CD4-positive, alpha-beta T cell treated with Interleukin-15 for 4 hours (primary cell): ENCODE measurements around the gene CST1.
"Not testable (repeated sequence)": the region's sequence is repeated elsewhere in the genome, so short reads cannot be mapped to it uniquely, and the experiment has no call there.

Source experiments
- DNase-seq: peaks from one replicate; pipeline ENCODE4 v3.0.0-alpha.2; 2020; ENCODE audit warnings: low spot score

The CST1 gene, protein sequence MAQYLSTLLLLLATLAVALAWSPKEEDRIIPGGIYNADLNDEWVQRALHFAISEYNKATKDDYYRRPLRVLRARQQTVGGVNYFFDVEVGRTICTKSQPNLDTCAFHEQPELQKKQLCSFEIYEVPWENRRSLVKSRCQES

DNA sequence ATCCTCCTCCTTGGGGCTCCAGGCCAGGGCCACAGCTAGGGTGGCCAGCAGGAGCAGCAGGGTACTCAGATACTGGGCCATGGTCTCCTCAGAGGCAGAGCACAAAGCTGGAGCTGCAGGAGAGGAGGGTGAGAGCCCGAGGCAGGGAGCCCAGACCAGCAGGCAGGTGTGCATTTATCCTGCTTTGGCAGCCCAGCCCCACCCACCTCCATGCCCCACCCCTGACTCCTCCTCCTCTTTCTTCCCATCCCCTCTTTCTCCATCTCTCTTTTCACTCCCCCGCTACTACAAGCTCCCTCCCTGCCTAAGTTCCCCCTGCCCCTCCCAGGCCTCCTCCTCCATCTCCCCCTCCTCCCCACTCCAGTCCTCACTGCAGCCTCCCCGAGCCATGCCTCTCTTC, at the start of gene CST1:
Gene CST1, minus strand, starts transcription at position 150 of the 400 bp plus-strand sequence. Its CDS starts 69 bp downstream, at position 81.
- DNase-seq: not testable (repeated sequence)

DNA sequence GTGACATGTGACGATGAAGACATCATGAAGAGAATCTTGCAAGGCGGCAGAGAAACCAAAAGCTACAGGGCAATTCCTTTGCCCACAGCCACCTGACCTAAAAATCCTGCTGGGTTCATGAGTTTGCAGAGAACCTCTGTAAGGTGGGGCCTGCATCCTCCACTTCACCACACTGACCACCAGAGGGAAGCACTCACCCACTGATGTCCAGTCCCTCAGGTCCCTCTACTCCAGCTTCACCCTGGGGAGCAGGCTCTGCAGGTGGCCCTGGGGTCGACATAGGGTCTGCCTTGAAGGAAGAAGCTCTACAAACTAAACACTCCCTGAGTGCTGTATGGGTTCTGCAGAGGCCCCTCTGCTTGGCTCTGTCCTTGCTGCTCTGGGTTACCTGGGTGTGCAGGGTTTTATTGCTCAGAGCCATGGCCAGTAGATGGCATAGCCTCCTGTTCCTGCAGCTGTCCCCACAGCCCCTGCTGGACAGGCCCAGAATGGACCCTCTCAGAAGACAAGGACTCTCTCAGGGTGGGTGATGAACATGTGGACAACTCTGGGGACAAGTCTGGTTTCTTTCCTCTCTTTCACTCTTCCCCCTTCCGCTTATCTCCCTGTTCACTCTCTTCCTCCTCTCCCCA, 48.6 kb upstream of the CST1 start:
- not testable (repeated sequence) for DNase-seq

DNA sequence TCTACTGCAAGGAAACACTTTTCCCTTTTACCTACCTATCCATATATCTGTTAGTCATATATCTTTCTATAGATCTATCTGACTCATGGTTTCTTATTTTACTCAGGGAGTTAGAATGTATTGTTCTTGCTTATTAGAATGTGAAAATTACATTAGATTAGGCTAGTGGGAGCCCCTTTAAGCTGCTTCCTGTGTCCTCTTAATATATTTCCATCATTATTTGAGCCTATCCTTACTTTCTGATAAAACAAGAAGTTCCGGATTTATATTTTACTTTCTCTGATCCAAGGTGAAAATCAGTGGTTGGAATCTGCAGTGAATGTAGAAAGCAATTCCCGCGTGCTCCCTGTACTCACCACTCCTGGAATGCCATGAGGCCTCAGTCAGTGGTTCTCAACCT, 44.8 kb upstream of the CST1 start:
- no peak for DNase-seq

DNA sequence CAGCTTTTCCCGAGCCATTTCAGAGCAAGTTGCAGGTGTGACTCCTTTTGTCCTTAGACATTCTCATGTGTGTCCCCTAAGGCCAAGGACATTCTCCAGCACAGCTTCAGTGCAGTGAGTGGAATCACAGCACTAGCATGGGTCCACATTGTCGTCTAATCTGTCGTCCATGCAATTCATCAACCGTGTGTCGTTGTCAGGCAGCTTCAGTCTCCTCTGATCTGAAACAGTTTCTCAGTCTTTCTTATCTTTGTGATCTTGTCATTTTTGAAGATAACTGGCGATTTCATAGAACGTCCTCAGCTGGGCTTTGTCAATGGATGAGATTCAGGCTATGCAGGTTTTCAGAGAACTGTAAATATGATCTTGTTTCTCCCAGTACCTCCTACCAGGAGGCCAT, 44.1 kb upstream of the CST1 start:
- DNase-seq: no peak

DNA sequence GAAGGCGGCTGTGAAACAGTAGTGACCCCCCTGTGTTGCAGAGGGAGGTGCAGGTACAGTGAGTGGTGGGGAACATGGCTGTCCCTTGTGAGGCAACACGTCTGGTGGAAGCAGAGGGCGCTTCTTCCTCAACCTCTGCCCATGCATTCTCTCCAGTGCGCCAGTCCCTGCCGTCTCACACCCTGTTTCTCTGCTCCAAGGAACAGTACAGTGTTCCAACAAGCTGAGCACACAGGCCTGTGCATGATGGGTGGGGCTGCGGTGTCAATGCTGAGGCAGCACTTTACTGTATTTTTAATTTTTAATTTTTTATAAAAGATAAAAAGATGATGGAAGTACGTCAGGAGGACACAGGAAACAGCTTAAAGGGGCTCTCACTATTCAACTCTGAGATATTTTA, 43.3 kb upstream of the CST1 start:
- no peak for DNase-seq

DNA sequence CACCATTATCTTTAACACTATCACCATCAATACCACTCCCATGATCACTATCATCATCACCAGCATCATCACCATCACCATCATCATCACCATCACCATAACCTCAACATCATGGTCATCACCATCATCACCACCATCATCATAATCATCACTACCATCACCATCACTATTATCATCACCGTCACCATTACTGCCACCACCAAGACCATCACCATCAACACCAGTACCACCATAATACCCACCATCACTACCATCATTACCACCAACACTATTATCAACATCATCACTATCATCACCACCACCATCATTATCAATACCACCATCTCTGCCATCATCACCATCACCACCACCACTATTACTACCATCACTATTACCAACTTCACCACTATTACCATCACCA, 32.7 kb upstream of the CST1 start:
- DNase-seq: no peak

DNA sequence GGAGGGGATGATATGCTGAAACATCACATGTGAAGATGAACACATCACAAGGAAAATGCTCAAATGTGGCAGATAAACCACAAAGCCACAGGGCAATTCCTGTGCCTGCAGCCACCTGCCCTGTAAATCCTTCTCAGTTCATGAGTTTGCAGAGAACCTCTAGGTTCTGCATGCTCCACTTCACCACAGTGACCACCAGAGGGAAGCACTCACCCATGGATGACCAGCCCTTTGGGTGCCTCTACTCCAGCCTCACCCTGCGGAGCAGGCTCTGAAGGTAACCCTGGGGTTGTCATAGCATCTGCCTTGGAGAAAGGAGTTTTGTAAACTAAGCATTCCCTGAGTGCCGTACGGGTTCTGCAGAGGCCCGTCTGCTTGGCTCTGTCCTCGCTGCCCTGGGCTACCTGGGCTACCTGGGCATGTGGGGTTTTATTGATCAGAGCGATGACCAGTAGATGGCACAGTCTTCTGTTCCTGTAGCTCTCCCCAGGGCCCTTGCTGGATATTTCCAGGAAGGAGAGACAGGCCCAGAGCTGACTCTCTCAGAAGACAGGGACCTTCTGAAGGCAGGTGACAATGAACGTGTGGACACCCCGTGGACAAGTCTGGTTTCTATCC, 31.7 kb upstream of the CST1 start:
- DNase-seq: no peak

DNA sequence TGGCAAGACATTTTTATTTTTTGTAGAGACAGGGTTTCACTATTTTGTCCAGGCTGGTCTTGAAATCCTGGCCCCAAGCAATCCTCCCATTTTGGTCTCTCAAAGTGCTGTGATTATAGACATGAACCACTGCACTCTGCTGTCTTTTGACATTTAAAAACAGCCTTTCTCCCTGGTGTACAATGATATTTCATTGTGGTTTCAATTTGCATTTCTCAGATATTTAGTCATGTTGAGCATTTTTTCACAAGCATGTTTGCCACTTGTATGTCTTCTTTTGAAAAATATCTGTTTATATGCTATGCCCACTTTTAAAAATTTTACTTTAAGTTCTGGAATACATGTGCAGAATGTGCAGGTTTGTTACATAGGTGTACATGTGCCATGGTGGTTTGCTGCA, 27.9 kb upstream of the CST1 start:
- not testable (repeated sequence) for DNase-seq

DNA sequence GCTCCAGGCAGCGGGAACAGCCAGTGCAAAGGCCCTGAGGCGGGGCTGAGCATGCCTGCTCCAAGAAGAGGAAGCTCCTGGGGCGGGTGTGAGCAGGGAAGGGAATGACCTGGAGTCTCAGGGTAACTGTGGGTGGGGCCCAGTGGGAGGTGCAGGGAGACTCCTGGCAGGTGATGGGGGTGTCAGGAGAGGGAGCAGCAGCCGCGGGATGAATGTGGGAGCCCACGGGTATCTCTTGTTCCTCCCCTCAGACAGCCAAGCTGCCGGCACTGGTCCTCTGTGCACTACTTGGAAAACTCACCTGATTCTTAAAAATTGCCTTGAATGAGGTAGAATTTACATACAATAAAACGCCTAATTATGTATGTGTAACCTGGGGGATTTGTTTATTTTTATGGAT, 26.6 kb upstream of the CST1 start:
- DNase-seq: not testable (repeated sequence)

DNA sequence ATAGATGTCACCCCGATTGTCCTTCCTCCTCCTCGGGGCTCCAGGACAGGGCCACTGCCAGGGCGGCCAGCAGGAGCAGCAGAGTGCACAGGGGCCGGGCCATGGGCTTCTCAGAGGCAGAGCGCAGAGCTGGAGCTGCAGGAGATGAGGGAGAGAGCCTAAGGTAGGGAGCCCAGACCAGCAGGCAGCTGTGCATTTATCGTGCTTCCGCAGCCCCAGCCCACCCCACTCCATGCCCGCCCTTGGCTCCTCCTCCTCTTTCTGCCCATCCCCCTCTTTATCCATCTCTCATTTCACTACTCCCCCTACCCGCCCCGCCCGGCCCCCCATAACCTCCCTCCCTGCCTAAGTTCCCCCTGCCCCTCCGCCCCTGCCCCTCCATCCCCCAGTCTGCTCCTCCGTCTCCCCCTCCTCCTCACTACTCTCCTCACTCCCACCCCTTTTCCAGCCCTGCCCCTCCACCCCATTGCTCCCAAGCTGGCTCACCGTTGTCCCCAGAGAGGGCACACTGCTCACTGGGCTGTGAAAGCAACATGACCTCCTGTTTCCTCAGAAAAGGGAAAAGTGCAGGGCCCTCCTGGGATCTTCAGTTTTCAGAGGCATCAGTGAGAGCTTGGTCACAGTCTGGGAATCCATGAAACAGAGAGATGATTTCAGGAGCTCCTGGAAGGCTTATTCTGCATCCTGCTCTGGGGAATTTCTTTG, 25.5 kb upstream of the CST1 start:
- no peak for DNase-seq

DNA sequence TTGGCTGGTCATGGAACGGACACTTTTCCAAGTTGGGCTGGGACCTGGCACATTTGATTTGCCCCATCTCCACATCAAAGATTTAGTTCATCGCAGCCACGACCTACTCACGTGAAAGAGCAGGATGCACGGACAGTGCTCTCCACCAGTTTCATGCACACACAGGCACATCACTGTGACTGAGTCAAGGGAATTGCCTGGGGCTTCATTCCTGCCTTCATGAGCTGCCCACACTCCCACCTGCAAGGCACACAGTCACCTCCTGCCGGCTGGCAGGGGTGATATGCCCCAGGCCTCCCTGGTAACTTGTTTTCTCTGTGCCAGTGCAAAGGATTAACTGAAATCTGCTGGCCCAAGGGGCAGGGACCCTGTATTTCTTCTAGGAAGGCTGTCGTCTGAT, 23.3 kb upstream of the CST1 start:
- no peak for DNase-seq

DNA sequence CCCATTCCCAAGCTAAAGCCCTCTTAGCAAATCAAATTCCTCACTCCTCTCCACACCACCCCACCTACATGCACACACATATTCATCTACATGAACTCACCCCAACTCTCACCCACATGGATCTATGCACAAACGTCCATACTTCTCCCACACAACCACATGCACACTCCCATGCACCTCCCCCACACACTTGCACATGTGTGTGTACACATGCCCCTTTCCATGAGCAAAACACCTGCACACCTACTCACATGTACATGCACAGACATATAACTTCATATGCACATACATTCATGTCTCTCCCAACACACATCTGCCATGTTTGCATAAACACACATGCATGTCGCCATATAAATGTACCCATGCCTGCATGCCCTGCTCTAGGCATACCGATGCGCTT, 22.8 kb upstream of the CST1 start:
- DNase-seq: no peak

DNA sequence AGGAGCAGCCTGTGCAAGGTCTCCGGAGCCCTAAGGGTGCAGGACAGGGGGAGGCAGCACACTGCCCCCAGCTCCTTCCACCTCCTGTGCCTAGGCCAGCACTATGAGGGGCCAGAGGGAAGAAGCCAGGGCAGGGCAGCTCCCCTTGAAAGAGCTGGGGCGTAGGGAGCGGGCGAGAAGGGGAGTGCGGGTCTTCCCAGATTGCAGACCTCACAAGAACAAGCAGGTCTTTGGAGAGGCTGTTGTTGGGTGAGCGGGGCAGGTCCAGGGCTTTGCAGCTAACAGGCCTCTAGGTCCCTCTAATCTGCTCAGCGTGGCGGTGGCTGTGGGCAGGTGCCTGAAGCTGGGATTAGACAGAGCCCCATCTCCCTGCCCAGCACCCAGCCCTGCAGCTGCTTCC, 22.4 kb upstream of the CST1 start:
- no peak for DNase-seq

DNA sequence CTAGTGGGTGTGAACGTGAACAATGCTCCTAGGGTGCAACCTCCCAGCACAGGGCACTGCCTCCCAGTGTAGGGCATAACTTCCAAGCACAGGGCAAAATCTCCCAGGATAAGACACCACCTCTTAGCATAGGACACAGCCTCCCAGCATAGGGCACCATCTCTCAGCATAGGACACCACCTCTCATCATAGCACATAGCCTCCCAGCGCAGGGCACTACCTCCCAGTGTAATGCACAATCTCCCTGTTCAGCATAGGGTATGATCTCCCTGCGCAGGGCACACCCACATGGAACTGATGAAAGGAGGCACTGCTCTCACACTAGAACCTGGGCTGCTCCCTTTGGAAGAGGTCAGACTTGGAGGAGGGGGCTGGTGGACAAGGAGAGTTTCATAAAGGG, 21.3 kb upstream of the CST1 start:
- no peak for DNase-seq

DNA sequence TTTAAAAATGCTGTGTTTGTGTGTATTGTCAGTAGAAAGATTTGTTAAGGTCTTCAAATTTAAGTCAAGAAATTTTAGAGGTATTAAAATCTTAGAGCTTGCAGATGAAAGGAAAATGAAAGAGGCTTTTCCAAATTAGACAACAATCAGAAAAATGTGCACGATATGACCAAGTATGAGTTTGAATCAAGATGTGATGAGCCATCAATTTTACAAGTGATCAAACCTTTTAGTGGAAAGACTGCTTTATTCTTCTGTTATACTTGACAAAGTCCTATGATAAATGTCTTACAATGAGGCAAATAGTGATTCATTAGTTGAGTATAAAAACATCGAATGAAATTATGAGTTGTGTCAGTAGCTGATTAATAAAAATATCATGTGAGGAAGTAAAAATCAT, 19.6 kb upstream of the CST1 start:
- no peak for DNase-seq

DNA sequence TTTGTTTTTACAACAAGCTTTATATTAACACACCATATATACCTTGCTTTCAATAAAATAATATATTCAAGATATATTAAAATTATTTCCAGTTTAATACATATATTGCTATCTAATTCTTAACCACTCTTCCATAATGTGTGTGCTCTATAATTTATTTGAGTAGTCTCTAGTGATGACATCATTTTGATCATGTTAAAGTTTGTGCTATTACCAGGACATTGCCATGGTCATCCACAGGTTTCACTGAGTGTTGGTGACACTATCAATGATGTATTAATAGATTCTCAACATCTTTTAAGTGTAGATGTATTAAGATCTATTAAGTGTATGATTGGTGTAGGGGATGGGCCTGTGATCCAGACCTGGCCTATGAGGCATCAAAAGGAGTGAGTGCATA, 17.8 kb upstream of the CST1 start:
- DNase-seq: not testable (repeated sequence)

DNA sequence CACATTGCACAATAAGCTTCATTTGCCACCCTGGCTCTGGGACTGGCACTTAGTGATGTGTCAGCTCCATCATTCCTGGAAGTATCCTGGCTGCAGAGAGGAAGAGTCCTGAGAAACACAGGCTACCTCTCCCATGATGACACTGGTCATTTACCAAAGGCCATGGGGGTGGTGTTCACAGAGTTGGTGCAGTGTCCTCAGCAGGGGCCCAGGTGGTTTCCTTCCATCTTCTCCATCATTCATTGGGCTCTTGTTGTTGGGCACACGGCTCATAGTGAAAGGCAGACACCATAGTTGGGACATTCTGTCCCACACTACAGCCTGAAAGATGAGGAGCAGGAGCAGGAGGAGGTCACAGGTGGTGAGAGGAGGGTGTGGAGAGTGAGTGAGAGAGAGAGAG, 15.8 kb upstream of the CST1 start:
- no peak for DNase-seq

DNA sequence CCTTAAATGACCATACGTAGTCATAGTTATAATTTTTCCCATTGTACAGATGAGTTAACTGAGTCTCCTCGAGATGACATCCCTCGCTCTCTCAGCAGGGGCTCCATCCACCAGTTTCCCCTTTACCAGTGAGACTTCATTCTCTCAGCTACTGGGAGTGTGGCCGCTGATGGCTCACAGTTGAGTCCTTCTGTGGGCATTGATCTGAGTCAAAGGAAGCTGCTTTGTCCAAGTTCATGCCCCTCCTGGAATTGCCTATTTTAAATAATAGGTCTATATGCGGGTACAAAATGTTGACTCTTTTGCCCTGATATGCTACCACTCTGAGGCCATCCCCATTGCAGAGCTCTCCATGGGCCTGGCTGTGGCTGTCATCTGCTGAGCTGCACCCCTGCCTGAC, 14.8 kb upstream of the CST1 start:
- DNase-seq: no peak

DNA sequence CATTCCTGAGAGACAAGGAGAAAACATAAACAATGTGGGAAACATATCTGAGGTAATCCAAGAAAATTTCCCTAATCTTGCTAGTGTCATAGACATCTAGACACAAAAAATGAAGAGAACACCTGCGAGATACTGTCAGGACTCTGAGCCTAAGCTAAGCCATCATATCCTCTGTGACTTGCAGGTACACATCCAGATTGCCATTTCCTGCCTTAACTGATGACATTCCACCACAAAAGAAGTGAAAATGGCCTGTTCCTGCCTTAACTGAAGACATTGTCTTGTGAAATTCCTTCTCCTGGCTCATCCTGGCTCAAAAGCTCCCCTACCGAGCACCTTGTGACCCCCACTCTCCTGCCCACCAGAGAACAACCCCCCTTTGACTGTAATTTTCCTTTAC, 13.9 kb upstream of the CST1 start:
- not testable (repeated sequence) for DNase-seq

DNA sequence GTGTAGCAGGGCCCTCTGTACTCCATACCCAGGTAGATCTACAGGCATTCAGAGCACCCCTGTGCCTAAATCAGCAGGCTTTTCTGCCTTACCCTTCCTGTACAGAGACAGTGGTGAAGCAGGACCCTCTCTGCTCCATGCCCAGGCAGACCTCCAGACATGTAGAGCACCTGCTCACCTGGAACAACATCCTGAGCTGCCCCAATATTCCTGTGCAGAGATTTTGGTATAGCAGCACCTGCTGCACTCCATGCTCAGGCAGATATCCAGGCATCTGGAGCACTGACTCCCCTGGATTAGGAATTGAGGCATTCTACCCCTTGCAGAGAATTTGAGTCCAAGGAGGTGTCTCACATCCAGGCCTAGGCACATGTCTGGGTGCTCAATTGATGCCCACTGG, 12.6 kb upstream of the CST1 start:
- DNase-seq: no peak

DNA sequence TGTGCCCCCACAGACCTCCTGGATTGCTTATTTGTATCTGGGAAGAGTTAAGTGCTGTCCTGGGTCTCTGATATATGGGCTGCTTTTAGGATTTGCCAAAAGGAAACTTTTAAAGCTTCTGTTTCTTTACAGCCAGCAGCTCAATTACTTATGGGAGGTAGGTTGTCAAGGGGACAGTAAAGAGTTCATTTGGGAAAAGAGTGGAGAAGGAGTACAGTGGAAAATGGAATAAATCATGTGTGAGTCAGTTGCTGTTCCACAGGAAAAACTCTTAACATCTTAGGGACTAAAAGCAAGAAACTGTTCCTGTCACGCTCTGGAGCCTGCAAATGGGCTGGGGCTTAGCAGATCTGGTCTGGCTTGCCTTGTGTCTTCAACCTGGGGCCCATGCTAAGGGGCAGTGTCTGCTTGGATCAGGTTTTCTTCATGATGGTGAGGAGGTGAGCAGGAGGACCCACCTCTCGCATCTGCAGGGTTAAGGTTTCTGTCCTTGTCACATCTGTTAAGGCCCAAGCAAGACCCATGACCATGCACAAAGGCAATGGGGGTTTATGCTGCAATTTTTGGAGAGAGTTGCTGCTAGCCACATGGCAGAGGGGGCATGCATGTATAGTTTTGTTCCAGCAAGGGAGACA, 8.7 kb upstream of the CST1 start:
- DNase-seq: no peak

DNA sequence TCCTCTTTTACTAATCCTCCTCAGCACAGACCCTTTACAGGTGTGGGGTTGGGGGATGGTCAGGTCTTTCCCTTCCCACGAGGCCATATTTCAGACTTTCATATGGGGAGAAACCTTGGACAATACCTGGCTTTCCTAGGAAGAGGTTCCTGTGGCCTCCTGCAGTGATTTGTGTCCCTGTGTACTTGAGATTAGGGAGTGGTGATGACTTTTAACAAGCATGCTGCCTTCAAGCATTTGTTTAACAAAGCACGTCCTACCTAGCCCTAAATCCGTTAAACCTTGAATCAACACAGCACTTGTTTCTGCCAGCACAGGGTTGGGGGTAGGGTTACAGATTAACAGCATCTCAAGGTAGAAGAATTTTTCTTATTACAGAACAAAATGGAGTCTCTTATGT, 6.1 kb upstream of the CST1 start:
- DNase-seq: not testable (repeated sequence)

DNA sequence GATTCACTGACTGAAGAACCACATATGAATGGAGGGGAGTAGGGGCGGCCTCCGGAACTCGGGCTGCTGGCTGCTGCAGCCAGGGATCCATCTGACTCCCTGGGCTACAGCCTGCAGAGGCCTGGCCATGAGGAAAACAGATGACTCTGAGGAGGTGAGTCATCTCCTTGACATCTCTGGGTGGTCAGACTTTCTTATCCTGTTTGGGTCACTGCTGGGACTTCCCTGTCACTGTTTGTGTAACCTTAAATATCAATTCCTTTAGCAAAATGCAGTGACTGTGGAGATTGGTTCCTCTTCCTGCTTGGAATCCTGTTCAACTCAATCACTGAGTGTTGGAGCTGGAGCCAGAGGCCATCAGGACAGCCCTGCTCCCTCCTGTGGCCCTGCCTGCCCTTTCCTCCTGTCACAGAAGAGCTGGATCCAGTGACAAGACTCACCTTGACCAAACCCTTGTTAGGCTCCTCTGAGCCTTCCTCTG, 4.4 kb upstream of the CST1 start:
- not testable (repeated sequence) for DNase-seq
